GM12878 (cell line): ENCODE measurements around the gene KDELR1. TPM values are rescaled to one million over a fixed set of nuclear protein-coding genes. Genes with fewer than 3 reads are reported as not detected.

Source experiments
- ATAC-seq: fragments of 200-7000 bp; cut with Tn5 transposase; 3 replicates; pipeline ENCODE4 v1.9.1; 2020; ENCODE audit warnings: mild to moderate bottlenecking, moderate library complexity
- BruUV-seq: library from RNA; stranded (reverse); fragments of 400-500 nt; replicated peaks from 2 replicates; lab custom pipeline; 2021; lab: Mats Ljungman, UMichigan
- CTCF ChIA-PET: fragments of 300-600 bp; sonication (Branson Sonifier 250); formaldehyde crosslinking; extraction: SDS; loops from one replicate; lab custom pipeline; 2021; ENCODE audit warnings: inconsistent platforms; lab: Yijun Ruan, JAX
- POLR2A ChIA-PET: fragments of 350-600 bp; formaldehyde crosslinking; extraction: SDS; loops from one replicate; lab custom pipeline; 2021; ENCODE audit warnings: inconsistent platforms; lab: Charles Lee
- RAD21 ChIA-PET: fragments of 300-600 bp; sonication (Branson Sonifier 250); formaldehyde crosslinking; loops from one replicate; lab custom pipeline; 2023; ENCODE audit warnings: antibody characterized with exemption; ENCODE audit not compliant: unreplicated experiment; lab: Charles Lee
- SMC1A ChIA-PET: fragments of 300-600 bp; sonication (Branson Sonifier 250); formaldehyde crosslinking; loops from one replicate; lab custom pipeline; 2023; ENCODE audit not compliant: unreplicated experiment, uncharacterized antibody; lab: Charles Lee
- DNase-seq: peaks from one replicate; pipeline ENCODE4 v3.0.0-alpha.2; 2011; ENCODE audit warnings: low read depth, low spot score
- FAIRE-seq: peaks from 3 replicates; lab custom pipeline; 2011; peaks lifted over from hg19 to GRCh38; lab: Jason Lieb, UNC
- H2AFZ ChIP-seq: 2 replicates; pipeline ENCODE4 v1.6.0; 2011; ENCODE audit warnings: low read depth, low read length, control low read depth; ENCODE audit not compliant: control insufficient read depth
- H3K27ac ChIP-seq: 2 replicates; pipeline ENCODE4 v1.5.1; 2011; ENCODE audit warnings: control low read depth; ENCODE audit not compliant: control insufficient read depth, insufficient read depth
- H3K27me3 ChIP-seq, 2 experiments: replicated peaks in 1 of 2; 2 replicates each; pipeline versions ENCODE4 v1.6.0 to v1.6.1; 2011; ENCODE audit warnings: low read length in 1 of 2; ENCODE audit not compliant: control insufficient read depth in 2 of 2, insufficient read depth in 2 of 2
- H3K36me3 ChIP-seq, 2 experiments: 2 replicates each; pipeline ENCODE4 v1.5.1; 2011; ENCODE audit warnings: low read length in 1 of 2; ENCODE audit not compliant: control insufficient read depth in 2 of 2, insufficient read depth in 2 of 2
- H3K4me1 ChIP-seq: 2 replicates; pipeline ENCODE4 v1.6.1; 2011; ENCODE audit warnings: mild to moderate bottlenecking, low read length, moderate library complexity, mixed read lengths; ENCODE audit not compliant: control insufficient read depth, insufficient read depth
- H3K4me2 ChIP-seq: 2 replicates; pipeline ENCODE4 v1.6.0; 2011; ENCODE audit warnings: control low read depth; ENCODE audit not compliant: control insufficient read depth, insufficient read depth
- H3K4me3 ChIP-seq: fragments of 200-600 bp; sonication (generic); 2 replicates; pipeline ENCODE4 v1.5.1; 2016
- H3K79me2 ChIP-seq: 2 replicates; pipeline ENCODE4 v1.6.0; 2011; ENCODE audit warnings: low read length; ENCODE audit not compliant: control insufficient read depth, insufficient read depth
- H3K9ac ChIP-seq: 2 replicates; pipeline ENCODE4 v1.8.0; 2011; ENCODE audit warnings: low read length, control low read depth, mixed read lengths; ENCODE audit not compliant: control insufficient read depth, insufficient read depth
- H3K9me3 ChIP-seq: replicated peaks from 3 replicates; pipeline ENCODE4 v1.5.1; 2011; ENCODE audit warnings: mild to moderate bottlenecking, low read length; ENCODE audit not compliant: control insufficient read depth, insufficient read depth
- H4K20me1 ChIP-seq: 2 replicates; pipeline ENCODE4 v1.6.0; 2011; ENCODE audit not compliant: control insufficient read depth, insufficient read depth
- BACH1 ChIP-seq: fragments of 450-650 bp; IDR thresholded peaks from 2 replicates; pipeline ENCODE4 v1.6.1; 2017; ENCODE audit warnings: mild to moderate bottlenecking, borderline replicate concordance
- CHD1 ChIP-seq: IDR thresholded peaks from 2 replicates; pipeline ENCODE4 v1.6.1; 2012; ENCODE audit warnings: low read depth, low read length, improper control_type of control experiment
- IRF3 ChIP-seq: fragments of 450-650 bp; IDR thresholded peaks from 2 replicates; pipeline ENCODE4 v1.6.1; 2014; ENCODE audit warnings: mild to moderate bottlenecking
- IRF5 ChIP-seq: fragments of 450-650 bp; IDR thresholded peaks from 2 replicates; pipeline ENCODE4 v1.6.1; 2017; ENCODE audit warnings: borderline replicate concordance
- KDM1A ChIP-seq: fragments of 200-600 bp; sonication (generic); IDR thresholded peaks from 2 replicates; pipeline ENCODE4 v1.6.1; 2016; ENCODE audit warnings: borderline replicate concordance
- KLF5 ChIP-seq: fragments of 450-650 bp; IDR thresholded peaks from 2 replicates; pipeline ENCODE4 v1.6.1; 2014; ENCODE audit warnings: mild to moderate bottlenecking; ENCODE audit not compliant: partially characterized antibody
- MEF2B ChIP-seq: fragments of 450-650 bp; IDR thresholded peaks from 2 replicates; pipeline ENCODE4 v1.6.1; 2018; ENCODE audit warnings: mild to moderate bottlenecking, moderate library complexity; ENCODE audit not compliant: partially characterized antibody, poor library complexity, severe bottlenecking
- MTA2 ChIP-seq: fragments of 450-650 bp; IDR thresholded peaks from 2 replicates; pipeline ENCODE4 v1.6.1; 2016; ENCODE audit warnings: low read depth, mild to moderate bottlenecking, moderate library complexity
- MXI1 ChIP-seq: fragments of 150-350 bp; IDR thresholded peaks from 2 replicates; pipeline ENCODE4 v1.6.1; 2011; ENCODE audit warnings: low read depth, mild to moderate bottlenecking, inconsistent platforms, low read length, improper control_type of control experiment
- MYB ChIP-seq: fragments of 150-350 bp; IDR thresholded peaks from 2 replicates; pipeline ENCODE4 v1.6.1; 2014; ENCODE audit warnings: mild to moderate bottlenecking, low read depth, low read length, borderline replicate concordance
- NFXL1 ChIP-seq: fragments of 450-650 bp; IDR thresholded peaks from 2 replicates; pipeline ENCODE4 v1.6.1; 2017; ENCODE audit warnings: antibody characterized with exemption, mild to moderate bottlenecking, borderline replicate concordance
- STAT1 ChIP-seq: fragments of 450-650 bp; conservative IDR thresholded peaks from 2 replicates; pipeline ENCODE4 v1.6.1; 2014; ENCODE audit warnings: antibody characterized with exemption, mild to moderate bottlenecking
- SUPT20H ChIP-seq: IDR thresholded peaks from 2 replicates; pipeline ENCODE4 v1.6.1; 2011; ENCODE audit warnings: low read depth, mild to moderate bottlenecking, low read length, moderate library complexity, borderline replicate concordance; ENCODE audit not compliant: control insufficient read depth
- TAF1 ChIP-seq: IDR thresholded peaks from 2 replicates; pipeline ENCODE4 v1.6.1; 2011; ENCODE audit warnings: mild to moderate bottlenecking, low read depth, low read length, borderline replicate concordance
- TCF12 ChIP-seq: IDR thresholded peaks from 2 replicates; pipeline ENCODE4 v1.6.1; 2011; ENCODE audit warnings: low read depth, mild to moderate bottlenecking, low read length
- YY1 ChIP-seq: IDR thresholded peaks from 2 replicates; pipeline ENCODE4 v1.6.1; 2011; ENCODE audit warnings: low read depth, mild to moderate bottlenecking, low read length
- WGBS: methylation state at CpG from one replicate; pipeline ENCODE4 v1.1.6; 2016; ENCODE audit warnings: low lambda C conversion rate; ENCODE audit not compliant: insufficient replicate concordance, insufficient coverage; ENCODE audit errors: missing lambda C conversion rate; 5-methylcytosine and 5-hydroxymethylcytosine counted together
- in situ Hi-C: fragments of 300-500 bp; cut with MboI; formaldehyde crosslinking; loops from 9 replicates; pipeline ENCODE4 v1.14.3; 2018; ENCODE audit warnings: mixed read lengths
- intact Hi-C: fragments of 100-400 bp; cut with micrococcal nuclease; formaldehyde crosslinking; loops from one replicate; pipeline ENCODE4 v1.14.2; 2022; ENCODE audit not compliant: unreplicated experiment
- polyA plus RNA-seq, 11 experiments: library from polyadenylated mRNA; depleted of rRNA in 4 of 11; unstranded in 6 of 11; stranded (reverse) in 5 of 11; fragments of >200 nt; fragmentation: Nextera tagmentation in 4 of 11; fragmentation: Illumina TruSeq in 1 of 11; extraction: Ambion mirVana in 4 of 11; extraction: Trizol in 1 of 11; gene quantifications; 1 replicate in 1 of 11; 2 replicates in 10 of 11; pipeline versions ENCODE4 v1.2.1 to v1.2.3, GENCODE V29; 2011 to 2016; ENCODE audit warnings: inconsistent platforms in 2 of 11, missing spikeins in 2 of 11, low read depth in 1 of 11
- total RNA-seq, 4 experiments: library from RNA; depleted of rRNA in 3 of 4; stranded (reverse); fragments of >200 nt in 3 of 4; fragmentation: Illumina TruSeq in 1 of 4; extraction: Trizol in 1 of 4; gene quantifications; 2 replicates each; pipeline versions ENCODE4 v1.2.1 to v1.2.3, GENCODE V29; 2013 to 2021
- TF ChIP-seq, protein P1 (sequence below): IDR thresholded peaks from 2 replicates; pipeline ENCODE4 v1.6.1; 2011; ENCODE audit warnings: borderline replicate concordance, low read depth, mild to moderate bottlenecking, moderate library complexity, low read length; ENCODE audit not compliant: insufficient read depth, poor library complexity, severe bottlenecking

The KDELR1 gene
- total and polyA plus RNA-seq, 10 of the 15 experiments (the other 5 are each of a cell fraction or from before 2014, with no cell fraction given) = 2.3 to 71.0 (median 45.2) TPM

DNA sequence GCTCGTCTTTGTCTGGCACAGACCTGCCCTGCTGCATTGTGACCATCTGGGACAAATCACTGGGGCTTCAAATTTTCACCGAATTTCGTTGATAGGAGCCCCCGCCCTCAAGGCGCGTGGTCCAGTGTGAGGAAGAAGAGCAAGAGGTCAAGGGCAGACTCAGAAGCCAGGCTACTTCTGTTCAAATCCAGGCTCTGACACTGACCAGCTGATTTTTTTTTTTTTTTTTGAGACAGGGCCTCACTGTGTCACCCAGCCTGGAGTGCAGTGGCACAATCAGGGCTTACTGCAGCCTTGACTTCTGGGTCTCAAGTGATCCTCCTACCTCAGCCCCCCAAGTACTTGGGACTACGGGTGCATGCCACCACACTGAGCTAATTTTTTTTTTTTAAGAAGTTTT lies 20.0 kb downstream of the KDELR1 start (continued):
- no peak for TF ChIP-seq IRF5
- TF ChIP-seq, all 136 proteins: peak for 0

GRCh38 chr19:48370955-48371354 lies 20.4 kb downstream of the KDELR1 start:
- Histone ChIP-seq H3K27me3 (no peaks in the 10 kb centered on the region), H3K4me2 (no peak overlapping the region), H4K20me1 (no peaks in the 10 kb centered on the region), H3K9me3 (no peaks in the 10 kb centered on the region), H3K4me3 (no peak overlapping the region), H3K9ac (no peak overlapping the region), H3K4me1 (no peaks in the 10 kb centered on the region), H3K36me3 (no peaks in the 10 kb centered on the region), H2AFZ (no peak overlapping the region), H3K27ac (no peak overlapping the region), H3K79me2 (no peaks in the 10 kb centered on the region)
- BruUV-seq = no TSS peak
- FAIRE-seq = no peak
- POLR2A ChIA-PET = no interaction called here
- in situ Hi-C loops = no loop called here
- intact Hi-C loops = no loop called here
- CTCF ChIA-PET = no interaction called here
- no peak for ATAC-seq
- no peak for DNase-seq
- TF ChIP-seq SUPT20H = no peak
- TF ChIP-seq NFXL1 = no peak
- TF ChIP-seq YY1 = no peak
- no peak for TF ChIP-seq STAT1
- no peak for TF ChIP-seq CHD1
- TF ChIP-seq MYB = no peak
- TF ChIP-seq BACH1 = no peak
- no peak for TF ChIP-seq TAF1
- TF ChIP-seq TCF12 = no peak
- TF ChIP-seq, protein P1, sequence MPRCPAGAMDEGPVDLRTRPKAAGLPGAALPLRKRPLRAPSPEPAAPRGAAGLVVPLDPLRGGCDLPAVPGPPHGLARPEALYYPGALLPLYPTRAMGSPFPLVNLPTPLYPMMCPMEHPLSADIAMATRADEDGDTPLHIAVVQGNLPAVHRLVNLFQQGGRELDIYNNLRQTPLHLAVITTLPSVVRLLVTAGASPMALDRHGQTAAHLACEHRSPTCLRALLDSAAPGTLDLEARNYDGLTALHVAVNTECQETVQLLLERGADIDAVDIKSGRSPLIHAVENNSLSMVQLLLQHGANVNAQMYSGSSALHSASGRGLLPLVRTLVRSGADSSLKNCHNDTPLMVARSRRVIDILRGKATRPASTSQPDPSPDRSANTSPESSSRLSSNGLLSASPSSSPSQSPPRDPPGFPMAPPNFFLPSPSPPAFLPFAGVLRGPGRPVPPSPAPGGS = no peak
- no peak for TF ChIP-seq KDM1A
- no peak for TF ChIP-seq MTA2
- no peak for TF ChIP-seq MEF2B
- TF ChIP-seq KLF5 = no peak
- no peak for TF ChIP-seq IRF3
- no peak for TF ChIP-seq MXI1
- WGBS = 89% methylated on average over 4 of the region's 4 CpGs
- RAD21 ChIA-PET = no interaction called here
- SMC1A ChIA-PET = no interaction called here
